Erythroblast (primary cell): ENCODE data around the gene CLEC9A.

ENCODE experiments used
- GATA1 ChIP-seq: IDR thresholded peaks from 2 replicates; pipeline ENCODE4 v1.6.1; 2011; ENCODE audit warnings: low read depth, mild to moderate bottlenecking, control low read depth, low read length, moderate library complexity
- POLR2A ChIP-seq: IDR thresholded peaks from 2 replicates; pipeline ENCODE4 v1.6.1; 2011; ENCODE audit warnings: mild to moderate bottlenecking, low read length

DNA sequence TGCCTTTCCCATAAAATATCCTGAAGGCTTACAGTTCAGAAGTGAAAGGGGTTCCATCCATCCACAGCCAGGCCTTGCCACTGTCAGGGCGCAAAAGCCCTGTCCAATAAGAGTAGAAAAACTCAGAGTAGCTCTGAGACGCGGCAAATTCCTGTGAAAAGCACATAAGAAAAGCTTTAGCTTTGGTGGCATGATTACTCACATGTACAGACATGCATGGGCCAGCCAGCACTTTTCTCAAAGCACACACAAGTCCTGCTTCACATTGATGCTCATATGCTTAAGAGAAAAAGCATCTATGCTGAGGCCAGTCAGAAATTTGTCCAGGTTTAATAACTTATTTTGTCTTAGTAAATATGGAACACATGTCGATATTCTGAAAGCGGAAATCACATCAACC is 42.8 kb downstream of the CLEC9A start:
- no peak for TF ChIP-seq POLR2A
- TF ChIP-seq GATA1: no peak
